GM18873 (cell line): ENCODE data around the gene ANO5.

Experiments used
- ATAC-seq: cut with Tn5 transposase; IDR thresholded peaks from one replicate; pipeline ENCODE4 v1.9.1; 2021; ENCODE audit warnings: mild to moderate bottlenecking, moderate library complexity, moderate number of reproducible peaks; ENCODE audit not compliant: unreplicated experiment, low FRiP score

Gene ANO5

GRCh38 chr11:22304337-22304961 is 111.6 kb downstream of the ANO5 start:
- ATAC-seq = no peak

GRCh38 chr11:22317656-22318055 is 124.8 kb downstream of the ANO5 start:
- no peak for ATAC-seq

GRCh38 chr11:22331771-22332170 is 138.9 kb downstream of the ANO5 start:
- ATAC-seq = no peak
